Prostate gland (tissue), 2 donors: ENCODE measurements around the gene TMEM169. TPM values are rescaled to one million over a fixed set of nuclear protein-coding genes. Genes with fewer than 3 reads are reported as not detected.
"Not testable (repeated sequence)": the region's sequence is repeated elsewhere in the genome, so short reads cannot be mapped to it uniquely, and the experiment has no call there.

Experiments used
- DNase-seq: peaks from one replicate; pipeline ENCODE4 v3.0.0-alpha.2; 2019; ENCODE audit warnings: low spot score
- H3K27ac ChIP-seq, 2 donors: fragments of 200-600 bp; sonication (generic); 2 replicates each; pipeline ENCODE4 v1.5.1; 2017 to 2019
- H3K27me3 ChIP-seq: fragments of 200-600 bp; sonication (generic); replicated peaks from 2 replicates; pipeline ENCODE4 v1.5.1; 2019; ENCODE audit not compliant: insufficient read depth
- H3K36me3 ChIP-seq, 2 donors: fragments of 200-600 bp; sonication (generic); 1 replicate in 1 of 2; 2 replicates in 1 of 2; pipeline versions ENCODE4 v1.5.1 to v1.8.1; 2017 to 2019
- H3K4me1 ChIP-seq: fragments of 200-600 bp; sonication (generic); replicated peaks from 2 replicates; pipeline ENCODE4 v1.5.1; 2019
- H3K4me3 ChIP-seq, 2 donors: fragments of 200-600 bp; sonication (generic); 2 replicates each; pipeline ENCODE4 v1.5.1; 2017 to 2019
- H3K9me3 ChIP-seq: fragments of 200-600 bp; sonication (generic); 2 replicates; pipeline ENCODE4 v1.5.1; 2017
- POLR2A ChIP-seq: fragments of 450-650 bp; IDR thresholded peaks from one replicate; pipeline ENCODE4 v1.6.1; 2016; ENCODE audit warnings: antibody characterized with exemption, mild to moderate bottlenecking
- POLR2AphosphoS5 ChIP-seq: sonication (generic); formaldehyde crosslinking; IDR thresholded peaks from one replicate; pipeline ENCODE4 v1.6.1; 2017; ENCODE audit warnings: antibody characterized with exemption
- WGBS: methylation state at CpG from one replicate; pipeline ENCODE4 v1.1.5; 2018; 5-methylcytosine and 5-hydroxymethylcytosine counted together
- intact Hi-C: fragments of 100-400 bp; cut with DNase I; formaldehyde crosslinking; loops from one replicate; pipeline ENCODE4 v1.14.2; 2022
- total RNA-seq, 2 donors: library from RNA; depleted of rRNA; stranded (reverse); fragments of >200 nt; gene quantifications; one replicate each; pipeline ENCODE4 v1.1.0, GENCODE V29; 2016
- TF ChIP-seq, protein P1 (sequence below), 4 experiments: fragments of 200-600 bp in 2 of 4; fragments of 450-650 bp in 2 of 4; sonication (generic) in 2 of 4; IDR thresholded peaks; 1 replicate in 3 of 4; 2 replicates in 1 of 4; pipeline ENCODE4 v1.5.1; 2016 to 2019; ENCODE audit warnings: antibody characterized with exemption in 4 of 4, mild to moderate bottlenecking in 2 of 4, moderate library complexity in 2 of 4

TMEM169 gene
- total RNA-seq, 2 donors from 2014 or later = 0.80 to 1.1 TPM

- WGBS = 90% methylated on average over 3 of the region's 3 CpGs
- no peaks in the 10 kb centered on the region for H3K27me3 ChIP-seq
- TF ChIP-seq POLR2AphosphoS5 (no peak), POLR2A (no peak)
- TF ChIP-seq, protein P1, sequence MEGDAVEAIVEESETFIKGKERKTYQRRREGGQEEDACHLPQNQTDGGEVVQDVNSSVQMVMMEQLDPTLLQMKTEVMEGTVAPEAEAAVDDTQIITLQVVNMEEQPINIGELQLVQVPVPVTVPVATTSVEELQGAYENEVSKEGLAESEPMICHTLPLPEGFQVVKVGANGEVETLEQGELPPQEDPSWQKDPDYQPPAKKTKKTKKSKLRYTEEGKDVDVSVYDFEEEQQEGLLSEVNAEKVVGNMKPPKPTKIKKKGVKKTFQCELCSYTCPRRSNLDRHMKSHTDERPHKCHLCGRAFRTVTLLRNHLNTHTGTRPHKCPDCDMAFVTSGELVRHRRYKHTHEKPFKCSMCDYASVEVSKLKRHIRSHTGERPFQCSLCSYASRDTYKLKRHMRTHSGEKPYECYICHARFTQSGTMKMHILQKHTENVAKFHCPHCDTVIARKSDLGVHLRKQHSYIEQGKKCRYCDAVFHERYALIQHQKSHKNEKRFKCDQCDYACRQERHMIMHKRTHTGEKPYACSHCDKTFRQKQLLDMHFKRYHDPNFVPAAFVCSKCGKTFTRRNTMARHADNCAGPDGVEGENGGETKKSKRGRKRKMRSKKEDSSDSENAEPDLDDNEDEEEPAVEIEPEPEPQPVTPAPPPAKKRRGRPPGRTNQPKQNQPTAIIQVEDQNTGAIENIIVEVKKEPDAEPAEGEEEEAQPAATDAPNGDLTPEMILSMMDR (IDR thresholded peaks at IDR 0.05) = no peak
- intact Hi-C loops = no loop called here
- H3K4me3 ChIP-seq = no peak overlapping the region
- H3K27ac ChIP-seq = no peak overlapping the region
- H3K36me3 ChIP-seq = peaks cover 0 to 4% of the 10 kb centered on the region in 2 donors
- no peaks in the 10 kb centered on the region for H3K9me3 ChIP-seq
- H3K4me1 ChIP-seq = no peaks in the 10 kb centered on the region
- no peak for DNase-seq
These were observed 49.6 kb downstream of the TMEM169 start for GRCh38 chr2:216131175-216131926.

GRCh38 chr2:216132585-216132984 is 50.9 kb downstream of the TMEM169 start:
- DNase-seq = no peak
- intact Hi-C loops = no loop called here
- Histone ChIP-seq H3K36me3 (peaks cover 0 to 4% of the 10 kb centered on the region in 2 donors), H3K27ac (no peak overlapping the region), H3K4me3 (no peak overlapping the region), H3K27me3 (no peaks in the 10 kb centered on the region), H3K4me1 (no peaks in the 10 kb centered on the region), H3K9me3 (no peaks in the 10 kb centered on the region)
- TF ChIP-seq POLR2A (no peak), POLR2AphosphoS5 (no peak)
- TF ChIP-seq, protein P1 (IDR thresholded peaks at IDR 0.05) = no peak

GRCh38 chr2:216133397-216133796 is 51.7 kb downstream of the TMEM169 start:
- 98% methylated on average over 2 of the region's 2 CpGs for WGBS
- Histone ChIP-seq H3K27me3 (no peaks in the 10 kb centered on the region), H3K9me3 (no peaks in the 10 kb centered on the region), H3K4me1 (no peaks in the 10 kb centered on the region), H3K4me3 (no peak overlapping the region), H3K27ac (no peak overlapping the region), H3K36me3 (peaks cover 2 to 10% of the 10 kb centered on the region in 2 donors)
- TF ChIP-seq POLR2A (no peak), POLR2AphosphoS5 (no peak)
- TF ChIP-seq, protein P1 (IDR thresholded peaks at IDR 0.05) = no peak
- intact Hi-C loops = no loop called here
- DNase-seq = no peak

GRCh38 chr2:216134958-216135541 is 53.3 kb downstream of the TMEM169 start:
- no peak for DNase-seq
- Histone ChIP-seq H3K27ac (no peak overlapping the region), H3K27me3 (no peaks in the 10 kb centered on the region), H3K4me3 (no peak overlapping the region), H3K9me3 (no peaks in the 10 kb centered on the region), H3K4me1 (no peaks in the 10 kb centered on the region), H3K36me3 (peaks cover 6 to 18% of the 10 kb centered on the region in 2 donors)
- TF ChIP-seq POLR2AphosphoS5 = no peak
- no peak for TF ChIP-seq POLR2A
- TF ChIP-seq, protein P1 (IDR thresholded peaks at IDR 0.05) = no peak
- intact Hi-C loops = no loop called here
- WGBS = 96% methylated on average over 4 of the region's 4 CpGs

DNA sequence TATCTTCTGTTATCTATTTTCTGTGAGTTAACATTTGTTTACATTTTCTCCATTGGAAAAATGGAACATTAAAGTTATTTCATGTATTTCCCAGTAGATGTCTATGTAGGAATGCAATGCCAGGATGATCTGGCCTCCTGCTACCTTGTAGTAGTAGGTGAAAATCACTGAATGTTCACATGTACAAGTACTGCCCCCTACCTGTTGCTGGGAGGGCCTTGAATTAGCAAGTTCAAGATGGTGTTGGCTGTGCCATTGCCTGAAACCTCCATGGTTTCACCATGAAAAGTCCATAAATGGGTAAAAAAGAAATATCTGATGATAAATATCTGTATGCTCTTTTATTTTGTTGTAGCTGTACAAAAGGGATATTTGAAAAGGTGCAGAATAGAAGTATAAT is 58.2 kb downstream of the TMEM169 start:
- no peak overlapping the region for H3K27ac ChIP-seq
- intact Hi-C loops = no loop called here
- DNase-seq = no peak
- H3K36me3 ChIP-seq = peaks cover 6 to 18% of the 10 kb centered on the region in 2 donors
- no peaks in the 10 kb centered on the region for H3K27me3 ChIP-seq
- no peaks in the 10 kb centered on the region for H3K4me1 ChIP-seq
- no peak overlapping the region for H3K4me3 ChIP-seq
- no peaks in the 10 kb centered on the region for H3K9me3 ChIP-seq
- TF ChIP-seq, protein P1 (IDR thresholded peaks at IDR 0.05) = peak in 1 of 4 experiments; percentile 18
- TF ChIP-seq POLR2A = no peak

GRCh38 chr2:216141516-216141915 is 59.8 kb downstream of the TMEM169 start:
- DNase-seq, H3K9me3 ChIP-seq, H3K27ac ChIP-seq, H3K4me1 ChIP-seq, H3K27me3 ChIP-seq, intact Hi-C loops, H3K4me3 ChIP-seq: not testable (repeated sequence)
- peaks cover 6 to 14% of the 10 kb centered on the region in 2 donors for H3K36me3 ChIP-seq
- 93% methylated on average over 4 of the region's 4 CpGs for WGBS
